Left lobe of liver (tissue), 2 donors: Measurements from ENCODE around the gene FKBP4. TPM values are rescaled to one million over a fixed set of nuclear protein-coding genes. Genes with fewer than 3 reads are reported as not detected.

Experiments used
- ATAC-seq: fragments of 200-7000 bp; cut with Tn5 transposase; one replicate; pipeline ENCODE4 v1.9.1; 2020; ENCODE audit warnings: mild to moderate bottlenecking, moderate library complexity
- DNase-seq: peaks from one replicate; pipeline ENCODE4 v3.0.0-alpha.2; 2020; ENCODE audit warnings: low spot score
- total RNA-seq: library from RNA; stranded (reverse); gene quantifications from one replicate; pipeline ENCODE4 v1.2.1, GENCODE V29; 2021
- donor health status: DM: no; HTN: no; CAD: no; lungs with moderate emphysema.
- donor health status: DM: no; HTN: yes; CAD: no.

The FKBP4 gene
- total RNA-seq, 1 donor from 2014 or later = 50.4 TPM

- DNase-seq = no peak
- no peak for ATAC-seq
Observed at GRCh38 chr12:2811801-2812200, 17.0 kb downstream of the FKBP4 start.

- DNase-seq (peak; percentile 98), ATAC-seq (peak; percentile 95)
Observed at GRCh38 chr12:2812290-2813213, 17.8 kb downstream of the FKBP4 start, which contains the start of gene ITFG2. ITFG2 (plus strand) TSS chr12:2812668; CDS start chr12:2812761, 93 bp downstream.

GRCh38 chr12:2813214-2814185 is 18.7 kb downstream of the FKBP4 start:
- ATAC-seq = peak; percentile 47

GRCh38 chr12:2819810-2820209 is 25.0 kb downstream of the FKBP4 start:
- ATAC-seq = no peak
- no peak for DNase-seq

More at GRCh38 chr12:2813214-2814185, 18.7 kb downstream of the FKBP4 start:
- DNase-seq = no peak

- ATAC-seq = no peak
- DNase-seq = no peak
Observed at GRCh38 chr12:2820432-2820831, 25.7 kb downstream of the FKBP4 start.

GRCh38 chr12:2823483-2823882 is 28.7 kb downstream of the FKBP4 start:
- DNase-seq (no peak), ATAC-seq (no peak)

- DNase-seq = no peak
- no peak for ATAC-seq
Observed at GRCh38 chr12:2824541-2824940, 29.8 kb downstream of the FKBP4 start.

- ATAC-seq = no peak
Observed at GRCh38 chr12:2825132-2825531, 30.4 kb downstream of the FKBP4 start.

GRCh38 chr12:2826036-2826435 is 31.3 kb downstream of the FKBP4 start:
- DNase-seq = no peak
- no peak for ATAC-seq

More at GRCh38 chr12:2825132-2825531, 30.4 kb downstream of the FKBP4 start:
- DNase-seq = no peak

GRCh38 chr12:2826721-2827515 is 32.1 kb downstream of the FKBP4 start:
- no peak for ATAC-seq
- DNase-seq = no peak

GRCh38 chr12:2829275-2829674 is 34.5 kb downstream of the FKBP4 start:
- no peak for DNase-seq
- no peak for ATAC-seq

GRCh38 chr12:2832550-2833127 is 37.9 kb downstream of the FKBP4 start:
- DNase-seq = no peak
- ATAC-seq = no peak

- DNase-seq (no peak), ATAC-seq (no peak)
Observed at GRCh38 chr12:2833327-2833726, 38.6 kb downstream of the FKBP4 start.

GRCh38 chr12:2833810-2834209 is 39.0 kb downstream of the FKBP4 start:
- ATAC-seq = no peak
- DNase-seq = no peak

GRCh38 chr12:2834581-2835491 is 40.1 kb downstream of the FKBP4 start, which contains the start of gene NRIP2:
NRIP2 (minus strand) TSS chr12:2835035; CDS start chr12:2834983, 52 bp downstream.
- DNase-seq = no peak
- ATAC-seq = no peak

GRCh38 chr12:2835691-2836403 is 41.1 kb downstream of the FKBP4 start:
- ATAC-seq (no peak), DNase-seq (no peak)

- ATAC-seq (no peak), DNase-seq (no peak)
Observed at GRCh38 chr12:2836574-2836973, 41.8 kb downstream of the FKBP4 start.

- ATAC-seq (no peak), DNase-seq (no peak)
Observed at GRCh38 chr12:2841056-2841650, 46.4 kb downstream of the FKBP4 start.
